ENCODE measurements around the gene OR2T3.
"Not testable (repeated sequence)": the region's sequence is repeated elsewhere in the genome, so short reads cannot be mapped to it uniquely, and the experiment has no call there.

OR2T3 gene, protein sequence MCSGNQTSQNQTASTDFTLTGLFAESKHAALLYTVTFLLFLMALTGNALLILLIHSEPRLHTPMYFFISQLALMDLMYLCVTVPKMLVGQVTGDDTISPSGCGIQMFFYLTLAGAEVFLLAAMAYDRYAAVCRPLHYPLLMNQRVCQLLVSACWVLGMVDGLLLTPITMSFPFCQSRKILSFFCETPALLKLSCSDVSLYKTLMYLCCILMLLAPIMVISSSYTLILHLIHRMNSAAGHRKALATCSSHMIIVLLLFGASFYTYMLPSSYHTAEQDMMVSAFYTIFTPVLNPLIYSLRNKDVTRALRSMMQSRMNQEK

GRCh38 chr1:248473051-248473450, at the start of gene OR2T3:
TSS of gene OR2T3 (plus strand) at chr1:248473351. CDS start at chr1:248473351, 0 bp downstream.
- not testable (repeated sequence) for DNase-seq

GRCh38 chr1:248427526-248428191, 45.5 kb upstream of the OR2T3 start:
- DNase-seq: not testable (repeated sequence)

GRCh38 chr1:248428192-248428533, 45.0 kb upstream of the OR2T3 start:
- not testable (repeated sequence) for DNase-seq

GRCh38 chr1:248431683-248432082, 41.5 kb upstream of the OR2T3 start:
- not testable (repeated sequence) for DNase-seq

DNA sequence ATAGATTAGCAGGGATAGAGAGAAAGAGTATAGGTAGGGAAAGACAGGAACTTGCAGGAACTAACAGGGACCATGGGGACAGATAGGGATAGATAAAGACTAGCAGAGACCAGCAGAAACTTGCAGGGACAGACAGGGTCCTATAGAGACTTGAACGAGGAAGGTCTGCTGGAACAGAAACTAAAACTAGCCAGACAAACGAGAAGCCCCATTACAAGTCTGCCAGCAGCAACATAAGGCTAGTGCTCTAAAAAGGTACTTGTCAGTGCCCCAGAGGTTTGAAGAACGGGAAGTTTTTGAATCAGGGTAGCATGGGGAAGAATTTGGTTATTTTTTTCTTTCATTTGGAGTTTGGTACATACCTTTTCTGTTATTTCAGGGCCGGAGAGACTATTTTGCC, 41.0 kb upstream of the OR2T3 start:
- not testable (repeated sequence) for DNase-seq

GRCh38 chr1:248433811-248434415, 39.2 kb upstream of the OR2T3 start:
- not testable (repeated sequence) for DNase-seq

DNA sequence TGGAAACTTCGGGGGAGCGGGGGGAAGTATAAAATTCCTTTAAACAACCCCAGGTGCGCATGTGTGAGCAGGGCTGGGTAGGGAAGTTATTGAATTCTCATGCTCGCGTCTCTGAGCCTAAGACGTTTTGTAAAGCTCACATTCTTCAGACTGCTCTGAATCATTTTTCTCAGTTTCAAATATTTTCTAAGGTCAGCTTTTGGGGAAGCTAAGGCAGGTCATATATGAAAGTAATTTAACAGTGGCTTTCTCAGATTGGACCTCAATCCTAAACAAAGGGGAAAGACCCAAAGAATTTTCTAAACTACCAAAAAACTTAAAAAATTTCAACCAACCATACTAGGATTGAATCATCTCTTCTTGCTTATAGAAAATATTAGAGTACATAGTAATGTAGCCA, 38.2 kb upstream of the OR2T3 start:
- DNase-seq: not testable (repeated sequence)

GRCh38 chr1:248436303-248436702, 36.8 kb upstream of the OR2T3 start:
- DNase-seq: not testable (repeated sequence)

DNA sequence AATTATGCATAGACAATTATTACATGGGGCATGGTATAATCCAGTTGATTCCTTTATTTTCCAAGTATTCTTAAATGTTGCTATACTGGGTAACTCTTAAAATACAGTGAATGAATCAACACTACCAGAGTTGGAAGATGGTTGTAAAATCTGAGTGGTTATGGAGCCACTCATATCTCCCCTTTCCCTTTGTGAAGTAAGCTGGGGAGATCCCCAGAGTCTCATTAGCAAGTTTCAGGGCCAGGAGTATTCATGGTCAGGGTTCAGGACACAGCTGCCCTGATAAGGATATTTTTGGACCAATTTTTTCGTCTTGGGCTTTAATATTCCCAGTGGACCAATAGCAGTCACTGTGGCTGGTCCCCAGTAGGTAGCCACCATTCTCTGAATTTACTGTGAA, 34.5 kb upstream of the OR2T3 start:
- not testable (repeated sequence) for DNase-seq

DNA sequence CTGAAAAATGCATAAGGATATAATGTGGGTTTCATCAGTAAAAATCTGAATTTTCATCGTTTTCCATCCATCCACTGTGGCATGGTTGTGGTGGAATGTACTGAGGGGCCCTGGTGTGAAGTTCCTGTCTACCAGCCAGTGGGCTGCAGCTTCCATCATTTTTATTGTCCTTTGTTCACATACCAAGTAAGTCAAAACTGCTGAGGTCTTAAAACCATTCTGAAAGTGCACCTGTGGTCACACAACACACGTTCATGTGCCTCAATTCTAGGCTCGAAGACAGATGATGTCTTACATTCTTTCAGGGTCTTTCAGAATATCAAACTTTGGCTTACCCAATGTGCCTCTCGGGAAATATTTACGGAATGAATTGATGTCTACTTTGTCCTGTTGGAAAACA, 33.9 kb upstream of the OR2T3 start:
- DNase-seq: not testable (repeated sequence)

DNA sequence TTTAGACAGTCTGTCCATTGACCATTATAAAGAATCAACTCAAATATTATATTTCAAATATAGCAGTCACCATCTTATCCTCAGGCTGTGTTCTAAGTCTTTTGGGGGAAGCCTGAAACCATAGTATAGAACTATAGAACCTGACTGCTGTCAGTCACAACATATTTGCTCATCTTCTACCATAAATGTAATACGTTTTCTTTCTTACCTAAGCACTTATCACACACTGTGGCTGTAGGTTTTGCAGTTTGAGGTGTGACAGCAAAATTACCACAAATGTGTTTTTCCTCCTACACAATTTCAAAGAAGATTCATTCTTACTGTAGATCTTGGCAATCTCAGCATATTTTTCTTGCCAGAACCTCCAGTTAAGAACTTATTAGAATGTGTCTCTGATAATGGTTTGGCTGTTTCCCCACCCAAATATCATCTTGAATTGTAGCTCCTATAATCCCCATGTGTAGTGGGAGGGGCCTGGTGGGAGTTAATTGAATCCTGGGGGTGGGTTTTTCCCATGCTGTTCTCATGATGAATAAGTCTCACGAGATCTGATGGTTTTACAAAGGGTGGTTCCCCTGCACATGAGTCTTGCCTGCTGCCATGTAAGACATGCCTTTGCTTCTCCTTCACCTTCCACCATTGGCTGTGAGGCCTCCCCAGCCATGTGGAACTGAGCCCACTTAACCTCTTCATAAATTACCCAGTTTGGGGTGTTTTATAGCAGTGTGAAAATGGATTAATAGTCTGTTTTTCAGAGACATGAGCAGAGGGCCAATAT, 30.5 kb upstream of the OR2T3 start:
- not testable (repeated sequence) for DNase-seq

DNA sequence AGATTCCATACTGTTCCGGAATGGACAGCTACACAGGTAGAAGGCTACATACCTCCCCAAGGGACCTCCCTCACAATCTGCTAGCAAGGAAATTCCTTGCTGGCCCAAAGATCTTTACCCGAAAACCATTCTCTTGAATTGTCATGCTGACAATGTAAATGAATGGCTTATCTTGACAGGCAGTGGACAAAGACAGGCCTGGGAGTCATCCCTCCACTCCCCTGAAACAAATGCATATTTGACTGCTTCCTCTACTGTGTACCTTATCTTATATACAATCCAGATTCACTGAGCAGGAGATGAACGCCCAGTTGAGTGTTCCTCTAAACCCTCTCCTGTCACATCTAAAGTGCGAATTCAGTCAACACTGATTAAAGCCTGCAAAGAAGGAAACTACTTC, 28.5 kb upstream of the OR2T3 start:
- not testable (repeated sequence) for DNase-seq

- DNase-seq: not testable (repeated sequence)
Observed at GRCh38 chr1:248445399-248445798, 27.8 kb upstream of the OR2T3 start, which contains the start of gene OR2T2. TSS of gene OR2T2 (plus strand) at chr1:248445637. CDS start at chr1:248452798, 7,161 bp downstream.

GRCh38 chr1:248448409-248449074, 24.6 kb upstream of the OR2T3 start:
- DNase-seq: not testable (repeated sequence)

GRCh38 chr1:248449821-248450465, 23.2 kb upstream of the OR2T3 start:
- DNase-seq: not testable (repeated sequence)

- not testable (repeated sequence) for DNase-seq
Observed at GRCh38 chr1:248450466-248451145, 22.5 kb upstream of the OR2T3 start.

DNA sequence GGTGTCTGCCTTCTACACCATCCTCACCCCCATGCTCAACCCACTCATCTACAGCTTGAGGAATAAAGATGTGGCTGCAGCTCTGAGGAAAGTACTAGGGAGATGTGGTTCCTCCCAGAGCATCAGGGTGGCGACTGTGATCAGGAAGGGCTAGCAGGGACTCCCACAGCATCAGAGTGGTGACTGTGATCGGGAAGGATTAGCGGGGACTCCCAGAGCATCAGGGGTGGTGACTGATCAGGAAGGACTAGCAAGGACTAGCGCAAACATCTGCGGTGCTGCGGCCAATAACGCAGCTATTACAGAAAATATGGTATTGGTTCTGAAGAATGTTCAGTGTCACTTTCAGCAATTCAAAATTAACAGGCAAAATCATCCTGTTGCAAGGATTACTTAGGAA, 19.5 kb upstream of the OR2T3 start:
- DNase-seq: not testable (repeated sequence)

GRCh38 chr1:248455045-248455444, 18.1 kb upstream of the OR2T3 start:
- DNase-seq: not testable (repeated sequence)

- DNase-seq: not testable (repeated sequence)
Observed at GRCh38 chr1:248456635-248457034, 16.5 kb upstream of the OR2T3 start.

DNA sequence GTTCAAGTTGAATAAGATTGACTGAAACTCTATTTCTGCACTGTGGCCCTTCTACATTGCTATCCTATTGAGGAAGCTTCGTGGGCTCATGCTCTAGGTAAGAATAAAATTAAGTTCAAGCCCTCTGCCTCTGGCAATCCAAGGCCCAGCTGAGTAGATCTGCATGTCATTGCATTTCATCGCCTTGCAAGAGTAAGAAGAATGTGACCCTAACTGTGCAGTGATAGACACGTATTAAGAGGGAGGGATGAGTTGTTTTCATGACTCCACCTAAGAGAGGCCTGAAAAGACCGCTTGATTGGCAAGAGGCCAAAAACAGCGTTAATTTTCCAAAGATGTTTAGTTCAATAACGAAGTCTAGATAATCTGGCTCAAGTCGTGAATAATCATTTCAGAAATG, 14.0 kb upstream of the OR2T3 start:
- not testable (repeated sequence) for DNase-seq

DNA sequence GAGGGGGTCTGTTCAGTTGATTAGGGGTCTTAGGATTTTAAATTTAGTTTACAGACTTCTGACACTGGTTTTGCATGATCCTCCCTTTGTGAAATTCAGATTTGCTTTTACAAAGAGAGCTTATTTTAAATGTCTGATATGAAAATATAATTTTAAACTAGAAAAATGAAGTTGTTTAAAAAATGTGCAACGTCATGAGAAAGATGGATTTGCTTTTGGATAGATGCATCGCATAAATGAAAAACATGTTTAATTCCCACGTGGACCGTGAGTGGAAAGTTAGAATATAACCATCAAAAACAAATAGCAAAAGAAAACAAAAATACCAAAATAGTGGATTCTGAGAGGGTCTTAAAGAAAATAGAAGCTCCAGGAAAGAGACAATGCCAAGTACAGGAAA, 2.0 kb upstream of the OR2T3 start:
- DNase-seq: no peak

Data from CD4-positive, alpha-beta T cell treated with Interleukin-17A for 4 hours (primary cell).